Mononuclear cell (primary cell): ENCODE results near the gene DNAJB6. TPM values are rescaled to one million over a fixed set of nuclear protein-coding genes. Genes with fewer than 3 reads are reported as not detected.
A peak's percentile ranks its signal among the peaks of the same experiment; 100 is the strongest.
"Not testable (repeated sequence)": the region's sequence is repeated elsewhere in the genome, so short reads cannot be mapped to it uniquely, and the experiment has no call there.

Experiments
- H3K27me3 ChIP-seq: 2 replicates; pipeline ENCODE4 v1.6.0; 2011; ENCODE audit warnings: low read length, control low read depth; ENCODE audit not compliant: insufficient read depth
- H3K4me1 ChIP-seq: 2 replicates; pipeline ENCODE4 v1.5.1; 2011; ENCODE audit warnings: mild to moderate bottlenecking, low read length, control low read depth; ENCODE audit not compliant: insufficient read depth
- H3K4me3 ChIP-seq: 2 replicates; pipeline ENCODE4 v1.5.1; 2011; ENCODE audit warnings: mild to moderate bottlenecking, low read length, moderate library complexity
- H3K9me3 ChIP-seq: 2 replicates; pipeline ENCODE4 v1.5.1; 2011; ENCODE audit warnings: low read depth, mild to moderate bottlenecking, control low read depth, low read length
- total RNA-seq: library from RNA; depleted of rRNA; stranded (reverse); fragments of >200 nt; gene quantifications from one replicate; pipeline ENCODE4 v1.2.3, GENCODE V29; 2012

DNAJB6 gene
- total RNA-seq, 1 donor = 224 TPM

- no peaks in the 10 kb centered on the region for H3K4me1 ChIP-seq
- H3K27me3 ChIP-seq = no peaks in the 10 kb centered on the region
- no peak overlapping the region for H3K4me3 ChIP-seq
- no peaks in the 10 kb centered on the region for H3K9me3 ChIP-seq
These were observed 26.7 kb upstream of the DNAJB6 start for GRCh38 chr7:157309988-157310668.

- Histone ChIP-seq H3K9me3 (no peaks in the 10 kb centered on the region), H3K4me3 (no peak overlapping the region), H3K4me1 (no peaks in the 10 kb centered on the region), H3K27me3 (no peaks in the 10 kb centered on the region)
These were observed 26.1 kb upstream of the DNAJB6 start for GRCh38 chr7:157310676-157311185.

- Histone ChIP-seq H3K9me3 (no peaks in the 10 kb centered on the region), H3K4me1 (peaks cover 2% of the 10 kb centered on the region), H3K4me3 (no peak overlapping the region), H3K27me3 (no peaks in the 10 kb centered on the region)
These were observed 23.9 kb upstream of the DNAJB6 start for GRCh38 chr7:157312941-157313340.

- H3K9me3 ChIP-seq = no peaks in the 10 kb centered on the region
- no peak overlapping the region for H3K4me3 ChIP-seq
- H3K4me1 ChIP-seq = peaks cover 7% of the 10 kb centered on the region
- H3K27me3 ChIP-seq = no peaks in the 10 kb centered on the region
These were observed 23.2 kb upstream of the DNAJB6 start for GRCh38 chr7:157313645-157314044.

- H3K4me1 ChIP-seq = peaks cover 7% of the 10 kb centered on the region
- no peak overlapping the region for H3K4me3 ChIP-seq
- no peaks in the 10 kb centered on the region for H3K27me3 ChIP-seq
- H3K9me3 ChIP-seq = no peaks in the 10 kb centered on the region
These were observed 18.6 kb upstream of the DNAJB6 start for GRCh38 chr7:157318015-157318706.

- no peaks in the 10 kb centered on the region for H3K27me3 ChIP-seq
These were observed 16.2 kb upstream of the DNAJB6 start for GRCh38 chr7:157320608-157320980.

GRCh38 chr7:157323401-157323800 lies 13.4 kb upstream of the DNAJB6 start:
- Histone ChIP-seq H3K9me3 (no peaks in the 10 kb centered on the region), H3K4me3 (no peak overlapping the region), H3K4me1 (peaks cover under 1% of the 10 kb centered on the region), H3K27me3 (no peaks in the 10 kb centered on the region)

More at GRCh38 chr7:157320608-157320980, 16.2 kb upstream of the DNAJB6 start:
- no peaks in the 10 kb centered on the region for H3K9me3 ChIP-seq
- H3K4me1 ChIP-seq = peaks cover 7% of the 10 kb centered on the region
- H3K4me3 ChIP-seq = no peak overlapping the region

GRCh38 chr7:157329447-157329846 lies 7.4 kb upstream of the DNAJB6 start:
- H3K4me1 ChIP-seq = no peaks in the 10 kb centered on the region
- H3K27me3 ChIP-seq = no peaks in the 10 kb centered on the region
- no peak overlapping the region for H3K4me3 ChIP-seq
- no peaks in the 10 kb centered on the region for H3K9me3 ChIP-seq

GRCh38 chr7:157330567-157330966 lies 6.2 kb upstream of the DNAJB6 start:
- H3K4me3 ChIP-seq, H3K4me1 ChIP-seq, H3K27me3 ChIP-seq, H3K9me3 ChIP-seq: not testable (repeated sequence)

GRCh38 chr7:157331049-157331448 lies 5.8 kb upstream of the DNAJB6 start:
- H3K4me3 ChIP-seq, H3K27me3 ChIP-seq, H3K4me1 ChIP-seq, H3K9me3 ChIP-seq: not testable (repeated sequence)

GRCh38 chr7:157335236-157335635 lies 1.6 kb upstream of the DNAJB6 start:
- Histone ChIP-seq H3K4me1 (peaks cover 32% of the 10 kb centered on the region), H3K4me3 (no peak overlapping the region), H3K27me3 (no peaks in the 10 kb centered on the region), H3K9me3 (no peaks in the 10 kb centered on the region)

- Histone ChIP-seq H3K4me3 (peak overlapping the region; percentile 67), H3K4me1 (peaks cover 38% of the 10 kb centered on the region), H3K9me3 (no peaks in the 10 kb centered on the region), H3K27me3 (no peaks in the 10 kb centered on the region)
These were observed 817 bp upstream of the DNAJB6 start for GRCh38 chr7:157335991-157336382.

- peak overlapping the region; percentile 67 for H3K4me3 ChIP-seq
- H3K27me3 ChIP-seq = no peaks in the 10 kb centered on the region
- H3K9me3 ChIP-seq = no peaks in the 10 kb centered on the region
- H3K4me1 ChIP-seq = peaks cover 50% of the 10 kb centered on the region
These were observed 729 bp downstream of the DNAJB6 start for GRCh38 chr7:157337316-157338149.

- H3K27me3 ChIP-seq = no peaks in the 10 kb centered on the region
- H3K4me1 ChIP-seq = peaks cover 63% of the 10 kb centered on the region
- no peak overlapping the region for H3K4me3 ChIP-seq
- no peaks in the 10 kb centered on the region for H3K9me3 ChIP-seq
These were observed 3.2 kb downstream of the DNAJB6 start for GRCh38 chr7:157339777-157340677.
